ENCODE measurements around the gene ACSM4.
"Not testable (repeated sequence)": the region's sequence is repeated elsewhere in the genome, so short reads cannot be mapped to it uniquely, and the experiment has no call there.

ACSM4 gene

GRCh38 chr12:7337790-7338189, 33.9 kb downstream of the ACSM4 start:
- not testable (repeated sequence) for DNase-seq (ENCODE audit: low read depth)

- DNase-seq (ENCODE audit: low read depth), result no peak
Observed at GRCh38 chr12:7339675-7340074, 35.8 kb downstream of the ACSM4 start.

GRCh38 chr12:7344833-7345606, 41.1 kb downstream of the ACSM4 start:
- no peak for DNase-seq (ENCODE audit: low read depth)

- DNase-seq (ENCODE audit: low read depth), result no peak
Observed at GRCh38 chr12:7346551-7347225, 42.8 kb downstream of the ACSM4 start.

DNA sequence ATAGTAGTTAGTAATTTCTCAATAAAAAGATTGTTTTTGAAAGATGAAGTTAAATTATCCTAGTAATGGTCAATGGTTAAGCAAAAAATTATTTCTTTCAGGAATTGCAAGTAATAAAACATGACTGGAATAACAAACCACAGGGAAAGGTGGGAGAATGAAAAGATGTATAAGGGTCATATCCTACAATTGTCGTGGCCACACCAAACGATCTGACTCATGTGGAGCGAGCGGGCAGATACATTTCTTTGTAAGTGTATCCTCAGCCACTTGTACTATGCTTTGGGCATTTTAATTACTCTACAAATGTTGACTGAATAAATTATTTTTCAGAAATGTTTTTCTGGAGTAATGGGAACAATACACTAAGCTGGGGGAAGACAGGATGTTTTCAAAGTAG, 45.5 kb downstream of the ACSM4 start:
- no peak for DNase-seq (ENCODE audit: low read depth)

- no peak for DNase-seq (ENCODE audit: low read depth)
Observed at GRCh38 chr12:7351177-7351576, 47.3 kb downstream of the ACSM4 start.

DNA sequence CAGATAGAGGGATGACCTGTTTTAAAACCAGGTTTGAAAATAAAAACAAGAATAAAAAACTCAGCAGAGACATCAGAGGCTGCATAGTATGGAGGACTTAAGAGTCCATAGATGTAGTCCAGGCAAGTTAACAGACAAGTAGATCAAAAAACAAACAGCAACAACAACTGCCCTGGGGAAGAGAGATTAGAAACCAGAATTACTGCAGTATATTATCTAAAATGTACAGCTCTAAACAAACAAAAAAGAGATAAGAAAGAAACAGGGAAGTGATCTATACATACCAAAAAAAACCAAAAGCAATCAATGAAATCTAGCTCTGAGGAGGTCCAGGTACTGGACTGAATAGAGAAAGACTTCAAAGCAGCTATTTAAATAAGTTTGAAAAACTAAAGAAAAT, 48.8 kb downstream of the ACSM4 start:
- no peak for DNase-seq (ENCODE audit: low read depth)

- DNase-seq (ENCODE audit: low read depth), result no peak
Observed at GRCh38 chr12:7354529-7354928, 50.7 kb downstream of the ACSM4 start.

DNA sequence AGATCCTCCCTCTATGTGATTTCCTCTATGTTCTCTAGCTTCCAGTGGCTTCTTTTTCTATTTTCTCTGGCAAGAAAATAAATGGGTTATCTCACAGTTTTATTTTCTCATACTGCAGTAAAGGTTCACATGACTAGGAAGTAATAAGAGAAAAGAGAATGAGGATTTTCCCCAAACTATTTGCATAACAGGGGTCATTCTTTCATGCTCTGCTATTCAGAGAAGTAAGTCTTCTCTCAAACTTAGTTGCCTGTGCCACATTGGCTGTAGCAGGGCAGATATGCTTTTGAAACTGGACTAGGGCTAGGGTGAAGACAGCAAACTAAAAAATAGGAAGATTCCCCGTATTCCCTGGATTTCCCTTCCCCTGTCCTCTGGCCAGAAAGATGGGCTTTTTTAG, 57.4 kb downstream of the ACSM4 start:
- no peak for DNase-seq (ENCODE audit: low read depth)

DNA sequence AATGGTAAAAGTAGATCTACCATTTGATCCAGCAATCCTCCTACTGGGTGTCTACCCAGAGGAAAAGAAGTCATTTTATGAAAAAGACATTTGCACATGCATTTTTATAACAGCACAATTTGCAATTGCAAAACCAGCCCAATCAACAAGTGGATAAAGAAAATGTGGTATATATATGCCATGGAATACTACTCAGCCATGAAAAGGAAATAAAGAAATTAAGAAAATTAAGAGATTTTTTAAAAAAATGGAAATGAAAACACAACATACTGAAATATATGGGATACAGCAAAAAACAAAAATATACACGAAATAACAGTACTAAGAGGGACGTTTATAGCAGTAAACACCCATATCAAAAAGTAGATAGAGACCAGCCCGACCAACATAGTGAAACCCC, 58.9 kb downstream of the ACSM4 start:
- DNase-seq (ENCODE audit: low read depth), result no peak

GRCh38 chr12:7369274-7369729, 65.4 kb downstream of the ACSM4 start:
- DNase-seq (ENCODE audit: low read depth), result no peak

- DNase-seq (ENCODE audit: low read depth), result no peak
Observed at GRCh38 chr12:7373226-7373625, 69.4 kb downstream of the ACSM4 start.

DNA sequence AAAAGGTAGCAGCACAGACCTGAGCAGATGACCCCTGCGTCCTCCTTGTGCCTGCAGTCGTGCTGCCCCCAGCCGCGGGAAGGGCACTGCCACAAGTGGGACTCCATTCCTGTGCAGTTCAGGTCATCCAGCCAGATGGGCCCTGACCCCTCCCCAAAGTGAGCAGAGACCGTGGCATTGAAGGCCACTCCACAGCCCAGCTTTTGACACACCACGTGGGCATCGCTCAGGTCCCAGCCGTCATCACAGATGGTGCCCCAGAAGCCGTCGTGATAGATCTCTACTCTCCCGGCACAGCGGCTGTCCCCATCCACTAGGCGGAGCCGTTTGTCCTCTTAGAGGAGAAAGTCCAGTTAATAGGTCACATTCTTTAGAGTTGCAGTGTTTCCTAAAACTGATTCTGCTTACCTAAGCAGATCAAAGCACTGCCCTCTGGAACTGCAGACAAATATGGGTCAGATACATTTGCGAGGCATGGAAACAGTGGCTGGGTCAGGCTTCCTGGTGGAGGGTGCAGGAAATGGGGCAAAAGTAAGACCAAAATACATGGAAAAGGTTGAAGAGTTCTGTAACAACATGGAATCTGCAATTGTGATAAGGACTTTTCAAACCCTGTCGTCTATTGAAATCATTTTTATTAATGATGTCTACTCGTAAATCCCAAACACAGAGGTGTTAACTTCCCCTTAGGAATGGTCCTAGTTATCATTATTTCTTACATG, 70.7 kb downstream of the ACSM4 start:
- no peak for DNase-seq (ENCODE audit: low read depth)

GRCh38 chr12:7375145-7375543, 71.3 kb downstream of the ACSM4 start:
- no peak for DNase-seq (ENCODE audit: low read depth)

- no peak for DNase-seq (ENCODE audit: low read depth)
Observed at GRCh38 chr12:7376196-7376595, 72.3 kb downstream of the ACSM4 start.

Measured in activated T-helper 9 cell treated with anti-CD3 and anti-CD28 coated beads, Interleukin-2, amount 50 U/mL, for 16 hours (primary cell).